GM12878 (cell line): ENCODE measurements around the gene PTMA. TPM values are rescaled to one million over a fixed set of nuclear protein-coding genes. Genes with fewer than 3 reads are reported as not detected.

Experiments used
- ATAC-seq: fragments of 200-7000 bp; cut with Tn5 transposase; 3 replicates; pipeline ENCODE4 v1.9.1; 2020; ENCODE audit warnings: mild to moderate bottlenecking, moderate library complexity
- BruUV-seq: library from RNA; stranded (reverse); fragments of 400-500 nt; replicated peaks from 2 replicates; lab custom pipeline; 2021; lab: Mats Ljungman, UMichigan
- CTCF ChIA-PET: fragments of 300-600 bp; sonication (Branson Sonifier 250); formaldehyde crosslinking; extraction: SDS; loops from one replicate; lab custom pipeline; 2021; ENCODE audit warnings: inconsistent platforms; lab: Yijun Ruan, JAX
- POLR2A ChIA-PET: fragments of 350-600 bp; formaldehyde crosslinking; extraction: SDS; loops from one replicate; lab custom pipeline; 2021; ENCODE audit warnings: inconsistent platforms; lab: Charles Lee
- RAD21 ChIA-PET: fragments of 300-600 bp; sonication (Branson Sonifier 250); formaldehyde crosslinking; loops from one replicate; lab custom pipeline; 2023; ENCODE audit warnings: antibody characterized with exemption; ENCODE audit not compliant: unreplicated experiment; lab: Charles Lee
- SMC1A ChIA-PET: fragments of 300-600 bp; sonication (Branson Sonifier 250); formaldehyde crosslinking; loops from one replicate; lab custom pipeline; 2023; ENCODE audit not compliant: unreplicated experiment, uncharacterized antibody; lab: Charles Lee
- DNase-seq: peaks from one replicate; pipeline ENCODE4 v3.0.0-alpha.2; 2011; ENCODE audit warnings: low read depth, low spot score
- FAIRE-seq: peaks from 3 replicates; lab custom pipeline; 2011; peaks lifted over from hg19 to GRCh38; lab: Jason Lieb, UNC
- H2AFZ ChIP-seq: 2 replicates; pipeline ENCODE4 v1.6.0; 2011; ENCODE audit warnings: low read depth, low read length, control low read depth; ENCODE audit not compliant: control insufficient read depth
- H3K27ac ChIP-seq: 2 replicates; pipeline ENCODE4 v1.5.1; 2011; ENCODE audit warnings: control low read depth; ENCODE audit not compliant: control insufficient read depth, insufficient read depth
- H3K27me3 ChIP-seq, 2 experiments: replicated peaks in 1 of 2; 2 replicates each; pipeline versions ENCODE4 v1.6.0 to v1.6.1; 2011; ENCODE audit warnings: low read length in 1 of 2; ENCODE audit not compliant: control insufficient read depth in 2 of 2, insufficient read depth in 2 of 2
- H3K36me3 ChIP-seq, 2 experiments: 2 replicates each; pipeline ENCODE4 v1.5.1; 2011; ENCODE audit warnings: low read length in 1 of 2; ENCODE audit not compliant: control insufficient read depth in 2 of 2, insufficient read depth in 2 of 2
- H3K4me1 ChIP-seq: 2 replicates; pipeline ENCODE4 v1.6.1; 2011; ENCODE audit warnings: mild to moderate bottlenecking, low read length, moderate library complexity, mixed read lengths; ENCODE audit not compliant: control insufficient read depth, insufficient read depth
- H3K4me2 ChIP-seq: 2 replicates; pipeline ENCODE4 v1.6.0; 2011; ENCODE audit warnings: control low read depth; ENCODE audit not compliant: control insufficient read depth, insufficient read depth
- H3K4me3 ChIP-seq: fragments of 200-600 bp; sonication (generic); 2 replicates; pipeline ENCODE4 v1.5.1; 2016
- H3K79me2 ChIP-seq: 2 replicates; pipeline ENCODE4 v1.6.0; 2011; ENCODE audit warnings: low read length; ENCODE audit not compliant: control insufficient read depth, insufficient read depth
- H3K9ac ChIP-seq: 2 replicates; pipeline ENCODE4 v1.8.0; 2011; ENCODE audit warnings: low read length, control low read depth, mixed read lengths; ENCODE audit not compliant: control insufficient read depth, insufficient read depth
- H3K9me3 ChIP-seq: replicated peaks from 3 replicates; pipeline ENCODE4 v1.5.1; 2011; ENCODE audit warnings: mild to moderate bottlenecking, low read length; ENCODE audit not compliant: control insufficient read depth, insufficient read depth
- H4K20me1 ChIP-seq: 2 replicates; pipeline ENCODE4 v1.6.0; 2011; ENCODE audit not compliant: control insufficient read depth, insufficient read depth
- DPF2 ChIP-seq: fragments of 450-650 bp; IDR thresholded peaks from 2 replicates; pipeline ENCODE4 v1.6.1; 2017; ENCODE audit warnings: mild to moderate bottlenecking
- E2F8 ChIP-seq: fragments of 450-650 bp; IDR thresholded peaks from 2 replicates; pipeline ENCODE4 v1.6.1; 2018; ENCODE audit warnings: mild to moderate bottlenecking, low read depth, moderate library complexity; ENCODE audit not compliant: partially characterized antibody
- HCFC1 ChIP-seq: fragments of 150-350 bp; IDR thresholded peaks from 2 replicates; pipeline ENCODE4 v1.6.1; 2014; ENCODE audit warnings: low read length
- IKZF1 ChIP-seq: fragments of 450-650 bp; conservative IDR thresholded peaks from 2 replicates; pipeline ENCODE4 v1.6.1; 2017; ENCODE audit warnings: antibody characterized with exemption, mild to moderate bottlenecking
- NFYA ChIP-seq: IDR thresholded peaks from 2 replicates; pipeline ENCODE4 v1.6.1; 2011; ENCODE audit warnings: low read depth, mild to moderate bottlenecking, low read length, improper control_type of control experiment, borderline replicate concordance
- POLR2AphosphoS2 ChIP-seq: IDR thresholded peaks from 2 replicates; pipeline ENCODE4 v1.6.1; 2011; ENCODE audit warnings: low read depth, mild to moderate bottlenecking, low read length, improper control_type of control experiment, moderate library complexity
- RELB ChIP-seq: fragments of 450-650 bp; IDR thresholded peaks from 2 replicates; pipeline ENCODE4 v1.6.1; 2017; ENCODE audit warnings: low read depth, mild to moderate bottlenecking, moderate library complexity
- ZBED1 ChIP-seq: IDR thresholded peaks from 2 replicates; pipeline ENCODE4 v1.6.1; 2016; ENCODE audit warnings: borderline replicate concordance
- WGBS: methylation state at CpG from one replicate; pipeline ENCODE4 v1.1.6; 2016; ENCODE audit warnings: low lambda C conversion rate; ENCODE audit not compliant: insufficient replicate concordance, insufficient coverage; ENCODE audit errors: missing lambda C conversion rate; 5-methylcytosine and 5-hydroxymethylcytosine counted together
- in situ Hi-C: fragments of 300-500 bp; cut with MboI; formaldehyde crosslinking; loops from 9 replicates; pipeline ENCODE4 v1.14.3; 2018; ENCODE audit warnings: mixed read lengths
- intact Hi-C: fragments of 100-400 bp; cut with micrococcal nuclease; formaldehyde crosslinking; loops from one replicate; pipeline ENCODE4 v1.14.2; 2022; ENCODE audit not compliant: unreplicated experiment
- polyA plus RNA-seq, 11 experiments: library from polyadenylated mRNA; depleted of rRNA in 4 of 11; unstranded in 6 of 11; stranded (reverse) in 5 of 11; fragments of >200 nt; fragmentation: Nextera tagmentation in 4 of 11; fragmentation: Illumina TruSeq in 1 of 11; extraction: Ambion mirVana in 4 of 11; extraction: Trizol in 1 of 11; gene quantifications; 1 replicate in 1 of 11; 2 replicates in 10 of 11; pipeline versions ENCODE4 v1.2.1 to v1.2.3, GENCODE V29; 2011 to 2016; ENCODE audit warnings: inconsistent platforms in 2 of 11, missing spikeins in 2 of 11, low read depth in 1 of 11
- total RNA-seq, 4 experiments: library from RNA; depleted of rRNA in 3 of 4; stranded (reverse); fragments of >200 nt in 3 of 4; fragmentation: Illumina TruSeq in 1 of 4; extraction: Trizol in 1 of 4; gene quantifications; 2 replicates each; pipeline versions ENCODE4 v1.2.1 to v1.2.3, GENCODE V29; 2013 to 2021
- TF ChIP-seq, protein P1 (sequence below): fragments of 450-650 bp; formaldehyde crosslinking; IDR thresholded peaks from 2 replicates; pipeline ENCODE4 v1.4.0; 2020; ENCODE audit warnings: mild to moderate bottlenecking, moderate library complexity

PTMA gene
- total and polyA plus RNA-seq, 10 of the 15 experiments (the other 5 are each of a cell fraction or from before 2014, with no cell fraction given), result 1,144 to 5,018 (median 3,464) TPM

DNA sequence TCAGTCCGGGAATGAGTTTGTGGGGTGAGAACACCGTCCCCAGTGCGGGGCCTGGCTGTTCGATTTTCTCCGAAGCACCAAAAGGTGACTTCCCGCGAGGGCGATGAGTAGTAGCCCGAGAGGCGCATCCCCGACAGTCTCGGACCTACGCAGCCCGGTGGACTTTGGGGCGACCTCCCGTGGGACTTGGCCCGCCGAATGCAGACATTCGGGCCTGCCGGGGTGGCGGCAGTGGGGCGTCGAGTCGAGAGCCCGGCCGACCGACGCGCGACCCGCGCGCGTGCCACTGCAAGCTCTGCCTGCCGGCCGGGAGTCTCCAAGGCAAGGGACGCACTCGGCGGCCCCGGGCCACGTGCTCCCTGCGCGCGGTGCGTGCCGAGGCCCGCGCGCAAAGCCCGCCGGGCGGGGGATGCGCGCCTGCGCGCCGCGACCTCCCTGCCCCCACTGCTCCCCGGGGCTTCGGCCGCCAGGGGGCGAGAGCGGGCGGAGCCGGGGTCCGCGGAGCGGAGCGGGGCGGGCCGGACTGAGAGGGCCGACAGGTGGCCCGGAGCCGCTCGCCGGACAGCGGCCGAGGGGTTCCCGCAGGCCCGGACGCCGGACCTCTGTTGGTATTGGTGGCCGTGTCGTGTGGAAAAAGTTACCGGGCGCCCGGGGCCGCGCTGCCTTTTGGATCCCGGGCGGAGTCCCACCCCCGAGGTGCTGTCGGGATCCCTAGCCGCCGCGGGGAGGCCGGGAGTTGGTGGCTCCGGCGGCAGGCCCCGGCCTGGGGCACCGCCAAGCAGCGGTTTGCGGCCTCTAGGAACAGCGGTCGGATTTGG lies 1.9 kb downstream of the PTMA start:
- in situ Hi-C loops, result no loop called here
- 1% methylated on average over 80 of the region's 105 CpGs for WGBS
- Histone ChIP-seq H3K79me2 (peaks cover 69% of the 10 kb centered on the region), H3K4me3 (peak overlapping the region; percentile 86), H3K36me3 (peaks cover 8 to 23% of the 10 kb centered on the region in 2 experiments), H3K4me1 (peaks cover 21% of the 10 kb centered on the region), H3K9me3 (no peaks in the 10 kb centered on the region), H3K27me3 (no peaks in the 10 kb centered on the region), H4K20me1 (peaks cover 15% of the 10 kb centered on the region), H2AFZ (no peak overlapping the region), H3K4me2 (peak overlapping the region; percentile 91), H3K9ac (peak overlapping the region; percentile 99), H3K27ac (peak overlapping the region; percentile 91)
- peak; percentile 28 for DNase-seq
- CTCF ChIA-PET, result interaction anchor here (0.6 to 10.5 kb wide), 5 partner anchors 15 to 98 kb away, joined by 3 to 164 read pairs (median 3); no protein-coding TSS in a partner anchor
- ATAC-seq, result peak; percentile 31
- BruUV-seq, result no TSS peak
- SMC1A ChIA-PET, result interaction anchor here (1.5 to 16.5 kb wide), 2 partner anchors 35 to 97 kb away, joined by 3 to 343 read pairs; no protein-coding TSS in a partner anchor
- intact Hi-C loops, result no loop called here
- POLR2A ChIA-PET, result interaction anchor here (0.6 to 4.4 kb wide), 7 partner anchors 11 to 101 kb away, joined by 3 to 78 read pairs (median 4); no protein-coding TSS in a partner anchor
- RAD21 ChIA-PET, result interaction anchor here (1.7 to 5.2 kb wide), 3 partner anchors 35 to 98 kb away, joined by 11 to 38 read pairs (median 23); no protein-coding TSS in a partner anchor
- no peak for FAIRE-seq
- TF ChIP-seq RELB (no peak; the same call in 1 of the 2 replicates), NFYA (no peak), DPF2 (peak; percentile 66), ZBED1 (no peak; the same call in 1 of the 2 replicates), POLR2AphosphoS2 (peak; percentile 68), HCFC1 (peak; percentile 57), E2F8 (no peak), IKZF1 (peak; percentile 88)
- TF ChIP-seq, protein P1, sequence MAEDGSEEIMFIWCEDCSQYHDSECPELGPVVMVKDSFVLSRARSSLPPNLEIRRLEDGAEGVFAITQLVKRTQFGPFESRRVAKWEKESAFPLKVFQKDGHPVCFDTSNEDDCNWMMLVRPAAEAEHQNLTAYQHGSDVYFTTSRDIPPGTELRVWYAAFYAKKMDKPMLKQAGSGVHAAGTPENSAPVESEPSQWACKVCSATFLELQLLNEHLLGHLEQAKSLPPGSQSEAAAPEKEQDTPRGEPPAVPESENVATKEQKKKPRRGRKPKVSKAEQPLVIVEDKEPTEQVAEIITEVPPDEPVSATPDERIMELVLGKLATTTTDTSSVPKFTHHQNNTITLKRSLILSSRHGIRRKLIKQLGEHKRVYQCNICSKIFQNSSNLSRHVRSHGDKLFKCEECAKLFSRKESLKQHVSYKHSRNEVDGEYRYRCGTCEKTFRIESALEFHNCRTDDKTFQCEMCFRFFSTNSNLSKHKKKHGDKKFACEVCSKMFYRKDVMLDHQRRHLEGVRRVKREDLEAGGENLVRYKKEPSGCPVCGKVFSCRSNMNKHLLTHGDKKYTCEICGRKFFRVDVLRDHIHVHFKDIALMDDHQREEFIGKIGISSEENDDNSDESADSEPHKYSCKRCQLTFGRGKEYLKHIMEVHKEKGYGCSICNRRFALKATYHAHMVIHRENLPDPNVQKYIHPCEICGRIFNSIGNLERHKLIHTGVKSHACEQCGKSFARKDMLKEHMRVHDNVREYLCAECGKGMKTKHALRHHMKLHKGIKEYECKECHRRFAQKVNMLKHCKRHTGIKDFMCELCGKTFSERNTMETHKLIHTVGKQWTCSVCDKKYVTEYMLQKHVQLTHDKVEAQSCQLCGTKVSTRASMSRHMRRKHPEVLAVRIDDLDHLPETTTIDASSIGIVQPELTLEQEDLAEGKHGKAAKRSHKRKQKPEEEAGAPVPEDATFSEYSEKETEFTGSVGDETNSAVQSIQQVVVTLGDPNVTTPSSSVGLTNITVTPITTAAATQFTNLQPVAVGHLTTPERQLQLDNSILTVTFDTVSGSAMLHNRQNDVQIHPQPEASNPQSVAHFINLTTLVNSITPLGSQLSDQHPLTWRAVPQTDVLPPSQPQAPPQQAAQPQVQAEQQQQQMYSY, result no peak
